Activated CD4-positive, alpha-beta memory T cell treated with anti-CD3 and anti-CD28 coated beads, Interleukin-2, amount 10 ng/mL, durations not matched to agents 7 days and 5 days (primary cell): ENCODE data around the gene C14orf132. TPM values are rescaled to one million over a fixed set of nuclear protein-coding genes. Genes with fewer than 3 reads are reported as not detected.

ENCODE experiments used
- CTCF ChIA-PET: fragments of 350-600 bp; sonication (Branson Sonifier 250); formaldehyde crosslinking; loops from one replicate; lab custom pipeline; 2021; ENCODE audit warnings: antibody characterized with exemption, inconsistent platforms; lab: Charles Lee
- POLR2A ChIA-PET: fragments of 350-600 bp; sonication (Branson Sonifier 250); formaldehyde crosslinking; loops from one replicate; lab custom pipeline; 2021; ENCODE audit warnings: antibody characterized with exemption; lab: Charles Lee
- DNase-seq: peaks from one replicate; pipeline ENCODE4 v3.0.0-alpha.2; 2020
- H3K27ac Mint-ChIP-seq: one replicate; pipeline ENCODE4 v1.8.0; 2021; ENCODE audit warnings: mild to moderate bottlenecking, mixed read lengths
- H3K27me3 Mint-ChIP-seq: one replicate; pipeline ENCODE4 v1.8.0; 2021; ENCODE audit warnings: mixed read lengths
- H3K36me3 Mint-ChIP-seq: one replicate; pipeline ENCODE4 v1.8.0; 2021; ENCODE audit warnings: low read depth, mixed read lengths
- H3K4me1 Mint-ChIP-seq: one replicate; pipeline ENCODE4 v1.8.0; 2021; ENCODE audit warnings: mixed read lengths
- H3K4me3 Mint-ChIP-seq: one replicate; pipeline ENCODE4 v1.8.0; 2021; ENCODE audit warnings: mild to moderate bottlenecking, mixed read lengths
- H3K9me3 Mint-ChIP-seq: one replicate; pipeline ENCODE4 v1.8.0; 2021; ENCODE audit warnings: mixed read lengths
- total RNA-seq, 2 experiments: library from RNA; stranded (reverse); gene quantifications; one replicate each; pipeline ENCODE4 v1.2.3, GENCODE V29; 2021

Gene C14orf132
- total RNA-seq, 2 experiments from 2014 or later, result 1.1 to 1.2 TPM

DNA sequence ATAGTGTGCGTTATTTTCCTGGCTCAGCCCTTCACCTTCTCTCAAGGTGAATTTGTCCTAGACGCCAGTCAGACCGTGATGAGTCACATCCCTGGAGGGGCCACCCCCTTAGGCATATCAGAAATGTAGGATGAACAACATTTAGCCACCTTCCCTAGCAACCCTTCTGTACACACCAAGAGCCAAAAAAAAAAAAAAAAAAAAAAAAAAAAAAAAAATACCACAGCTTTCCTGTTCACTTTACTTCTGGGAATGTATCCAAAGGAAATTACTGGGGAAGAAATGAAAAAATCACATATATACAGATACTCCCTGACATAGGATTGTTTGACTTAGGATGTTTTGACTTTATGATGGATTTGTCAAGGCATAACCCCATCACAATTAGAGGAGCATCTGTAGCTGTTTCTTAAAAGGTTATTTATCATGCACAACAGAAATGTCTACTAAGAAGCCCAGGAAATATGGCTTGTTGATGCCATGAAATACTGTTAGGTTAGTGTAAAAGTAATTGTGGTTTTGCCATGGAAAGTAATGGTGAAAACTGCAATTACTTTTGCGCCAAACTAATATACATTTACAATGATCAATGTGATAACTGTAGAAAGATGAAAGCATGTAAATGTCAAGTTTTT, 97.3 kb downstream of the C14orf132 start:
- H3K27me3 Mint-ChIP-seq, result peaks cover 2% of the 10 kb centered on the region
- H3K4me3 Mint-ChIP-seq, result no peak overlapping the region
- POLR2A ChIA-PET, result no interaction called here
- CTCF ChIA-PET, result no interaction called here
- no peaks in the 10 kb centered on the region for H3K4me1 Mint-ChIP-seq
- no peaks in the 10 kb centered on the region for H3K36me3 Mint-ChIP-seq
- DNase-seq, result no peak
- peaks cover 8% of the 10 kb centered on the region for H3K9me3 Mint-ChIP-seq
- no peak overlapping the region for H3K27ac Mint-ChIP-seq

DNA sequence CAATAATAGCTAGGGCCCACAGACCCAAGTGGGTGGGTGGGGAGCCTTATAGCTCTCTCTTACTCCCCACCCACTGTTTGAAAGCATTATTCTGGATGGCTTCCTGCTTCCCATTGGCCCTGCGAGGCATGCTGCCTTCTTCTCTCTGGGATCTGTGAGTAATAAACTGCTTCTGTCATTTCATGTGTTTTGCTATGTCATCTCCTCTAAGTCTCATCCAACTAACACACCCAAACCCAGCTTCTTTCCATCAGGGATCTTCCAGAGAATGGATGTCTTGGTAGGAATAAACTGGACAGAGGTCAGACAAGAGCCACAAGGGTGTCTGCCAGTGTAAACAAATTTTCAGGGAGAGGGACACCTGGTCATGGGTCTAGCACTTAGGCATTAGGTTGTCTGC, 99.1 kb downstream of the C14orf132 start:
- H3K4me3 Mint-ChIP-seq, result no peak overlapping the region
- H3K36me3 Mint-ChIP-seq, result no peaks in the 10 kb centered on the region
- H3K9me3 Mint-ChIP-seq, result peaks cover 10% of the 10 kb centered on the region
- H3K27me3 Mint-ChIP-seq, result peaks cover 2% of the 10 kb centered on the region
- CTCF ChIA-PET, result no interaction called here
- no peak overlapping the region for H3K27ac Mint-ChIP-seq
- DNase-seq, result no peak
- POLR2A ChIA-PET, result no interaction called here
- no peaks in the 10 kb centered on the region for H3K4me1 Mint-ChIP-seq

- no peaks in the 10 kb centered on the region for H3K4me1 Mint-ChIP-seq
- ChIA-PET POLR2A (no interaction called here), CTCF (no interaction called here)
- H3K27me3 Mint-ChIP-seq, result peaks cover 4% of the 10 kb centered on the region
- H3K27ac Mint-ChIP-seq, result no peak overlapping the region
- no peaks in the 10 kb centered on the region for H3K36me3 Mint-ChIP-seq
- no peak for DNase-seq
- H3K4me3 Mint-ChIP-seq, result no peak overlapping the region
- peaks cover 10% of the 10 kb centered on the region for H3K9me3 Mint-ChIP-seq
Measured at GRCh38 chr14:96139169-96139568, 100.0 kb downstream of the C14orf132 start.

- H3K27me3 Mint-ChIP-seq, result peaks cover 4% of the 10 kb centered on the region
- H3K36me3 Mint-ChIP-seq, result no peaks in the 10 kb centered on the region
- peaks cover 10% of the 10 kb centered on the region for H3K9me3 Mint-ChIP-seq
- H3K4me1 Mint-ChIP-seq, result no peaks in the 10 kb centered on the region
- H3K4me3 Mint-ChIP-seq, result no peak overlapping the region
- POLR2A ChIA-PET, result no interaction called here
- no peak for DNase-seq
- no peak overlapping the region for H3K27ac Mint-ChIP-seq
- CTCF ChIA-PET, result no interaction called here
Measured at GRCh38 chr14:96139879-96140278, 100.7 kb downstream of the C14orf132 start.

DNA sequence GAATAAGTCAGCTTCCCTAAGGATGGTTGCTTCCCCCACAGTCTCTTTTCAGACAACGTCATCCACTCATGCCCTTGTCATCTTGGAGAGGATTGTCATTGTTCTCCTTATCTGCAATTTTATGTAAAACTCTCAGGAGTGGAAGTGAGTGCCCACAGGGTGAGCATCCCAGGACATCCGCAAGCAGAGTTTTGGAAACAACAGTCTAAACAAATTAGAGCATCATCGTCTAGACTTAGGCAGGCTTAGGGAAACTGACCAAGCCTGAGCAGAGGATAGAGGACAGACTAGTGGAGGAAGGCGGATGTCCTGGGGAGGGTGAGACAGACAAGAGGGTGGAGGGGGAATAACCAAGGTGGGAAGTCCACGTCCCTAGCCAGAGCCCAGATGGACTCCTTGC, 101.8 kb downstream of the C14orf132 start:
- H3K4me3 Mint-ChIP-seq, result no peak overlapping the region
- H3K4me1 Mint-ChIP-seq, result no peaks in the 10 kb centered on the region
- ChIA-PET CTCF (no interaction called here), POLR2A (no interaction called here)
- no peaks in the 10 kb centered on the region for H3K36me3 Mint-ChIP-seq
- no peak for DNase-seq
- H3K27ac Mint-ChIP-seq, result no peak overlapping the region
- peaks cover 10% of the 10 kb centered on the region for H3K9me3 Mint-ChIP-seq
- H3K27me3 Mint-ChIP-seq, result peaks cover 4% of the 10 kb centered on the region

Other genes with a start within 250 kb of the C14orf132 start
- not detected for gene TUNAR, start 162.5 kb upstream of the C14orf132 start, total RNA-seq
- gene BDKRB2, start 165.5 kb downstream of the C14orf132 start, total RNA-seq, result not detected
- gene BDKRB1, start 216.8 kb downstream of the C14orf132 start, total RNA-seq, result not detected